HS-5 (cell line): ENCODE measurements around the gene GRK3.

Experiments used
- DNase-seq: peaks from one replicate; pipeline ENCODE4 v3.0.0-alpha.2; 2012; ENCODE audit warnings: low read depth

GRK3 gene

GRCh38 chr22:25663654-25664053 is 99.2 kb downstream of the GRK3 start:
- DNase-seq: no peak

- no peak for DNase-seq
These were observed 101.8 kb downstream of the GRK3 start for GRCh38 chr22:25666308-25666707.

- peak; percentile 3 for DNase-seq
These were observed 104.0 kb downstream of the GRK3 start for GRCh38 chr22:25668437-25668836.

GRCh38 chr22:25669253-25670069 is 105.0 kb downstream of the GRK3 start:
- DNase-seq: no peak

- DNase-seq: no peak
These were observed 105.6 kb downstream of the GRK3 start for GRCh38 chr22:25670070-25670461.

- DNase-seq: no peak
These were observed 108.0 kb downstream of the GRK3 start for GRCh38 chr22:25672289-25673084.

- DNase-seq: no peak
These were observed 109.2 kb downstream of the GRK3 start for GRCh38 chr22:25673713-25674112.

GRCh38 chr22:25677631-25678030 is 113.2 kb downstream of the GRK3 start:
- no peak for DNase-seq

GRCh38 chr22:25680051-25680450 is 115.6 kb downstream of the GRK3 start:
- no peak for DNase-seq

- DNase-seq: no peak
These were observed 116.5 kb downstream of the GRK3 start for GRCh38 chr22:25680956-25681355.

- DNase-seq: no peak
These were observed 117.6 kb downstream of the GRK3 start for GRCh38 chr22:25682109-25682508.

- no peak for DNase-seq
These were observed 124.2 kb downstream of the GRK3 start for GRCh38 chr22:25688627-25689026.

GRCh38 chr22:25689631-25690030 is 125.2 kb downstream of the GRK3 start:
- no peak for DNase-seq

GRCh38 chr22:25690798-25691197 is 126.3 kb downstream of the GRK3 start:
- DNase-seq: no peak

GRCh38 chr22:25692397-25693267 is 128.2 kb downstream of the GRK3 start:
- DNase-seq: no peak

GRCh38 chr22:25693268-25693565 is 128.7 kb downstream of the GRK3 start:
- no peak for DNase-seq

GRCh38 chr22:25694196-25694907 is 129.9 kb downstream of the GRK3 start:
- DNase-seq: no peak

GRCh38 chr22:25695146-25695545 is 130.7 kb downstream of the GRK3 start:
- no peak for DNase-seq

GRCh38 chr22:25696763-25697162 is 132.3 kb downstream of the GRK3 start:
- no peak for DNase-seq

GRCh38 chr22:25697181-25697664 is 132.7 kb downstream of the GRK3 start:
- no peak for DNase-seq

GRCh38 chr22:25697978-25698377 is 133.5 kb downstream of the GRK3 start:
- DNase-seq: no peak

- DNase-seq: no peak
These were observed 134.0 kb downstream of the GRK3 start for GRCh38 chr22:25698461-25698860.
